ENCODE results near the gene ZSCAN25. TPM values are rescaled to one million over a fixed set of nuclear protein-coding genes. Genes with fewer than 3 reads are reported as not detected.

The ZSCAN25 gene
- total RNA-seq, 1 donor from 2014 or later: 8.7 TPM

DNA sequence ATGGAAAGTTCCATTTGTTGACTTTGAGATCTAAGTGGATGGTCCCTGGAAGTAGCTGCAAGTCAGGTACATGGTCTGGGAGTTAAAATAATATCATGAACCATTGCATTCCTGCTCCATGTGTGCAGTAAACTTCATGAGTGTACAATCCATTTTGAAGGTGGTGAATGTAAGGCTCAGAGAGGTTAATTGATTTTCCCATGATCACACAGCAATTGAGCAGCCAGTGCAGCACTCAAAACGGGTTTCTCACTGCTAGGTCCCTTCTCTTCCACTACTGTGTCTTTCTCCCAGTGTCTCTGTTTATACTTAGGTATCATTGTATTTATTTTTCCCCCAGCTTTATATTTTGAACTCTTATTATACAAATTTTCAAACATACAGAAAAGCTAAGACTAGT is 9.9 kb downstream of the ZSCAN25 start:
- Histone ChIP-seq H4K20me1 (ENCODE audit: low read depth) (peaks cover 24% of the 10 kb centered on the region), H3K4me1 (no peaks in the 10 kb centered on the region), H3K27ac (no peak overlapping the region), H3K9ac (no peak overlapping the region), H3K4me3 (no peak overlapping the region), H3K9me3 (ENCODE audit: low read depth) (no peaks in the 10 kb centered on the region), H2AFZ (replicated peaks) (no peak overlapping the region), H3F3A (ENCODE audit: low read depth) (peaks cover 7% of the 10 kb centered on the region), H3K4me2 (no peak overlapping the region), H3K36me3 (peaks cover 12% of the 10 kb centered on the region), H3K79me2 (ENCODE audit: low read depth) (peaks cover 3% of the 10 kb centered on the region), H3K27me3 (no peaks in the 10 kb centered on the region)
- H3K4me3 Mint-ChIP-seq: no peak overlapping the region
- H3K27me3 Mint-ChIP-seq (ENCODE audit: insufficient read depth, low read depth): peaks cover 6% of the 10 kb centered on the region
- TF ChIP-seq EZH2phosphoT487 (IDR thresholded peaks at IDR 0.05) (no peak), EZH2 (IDR thresholded peaks at IDR 0.05) (no peak)
- TF ChIP-seq, protein P1, sequence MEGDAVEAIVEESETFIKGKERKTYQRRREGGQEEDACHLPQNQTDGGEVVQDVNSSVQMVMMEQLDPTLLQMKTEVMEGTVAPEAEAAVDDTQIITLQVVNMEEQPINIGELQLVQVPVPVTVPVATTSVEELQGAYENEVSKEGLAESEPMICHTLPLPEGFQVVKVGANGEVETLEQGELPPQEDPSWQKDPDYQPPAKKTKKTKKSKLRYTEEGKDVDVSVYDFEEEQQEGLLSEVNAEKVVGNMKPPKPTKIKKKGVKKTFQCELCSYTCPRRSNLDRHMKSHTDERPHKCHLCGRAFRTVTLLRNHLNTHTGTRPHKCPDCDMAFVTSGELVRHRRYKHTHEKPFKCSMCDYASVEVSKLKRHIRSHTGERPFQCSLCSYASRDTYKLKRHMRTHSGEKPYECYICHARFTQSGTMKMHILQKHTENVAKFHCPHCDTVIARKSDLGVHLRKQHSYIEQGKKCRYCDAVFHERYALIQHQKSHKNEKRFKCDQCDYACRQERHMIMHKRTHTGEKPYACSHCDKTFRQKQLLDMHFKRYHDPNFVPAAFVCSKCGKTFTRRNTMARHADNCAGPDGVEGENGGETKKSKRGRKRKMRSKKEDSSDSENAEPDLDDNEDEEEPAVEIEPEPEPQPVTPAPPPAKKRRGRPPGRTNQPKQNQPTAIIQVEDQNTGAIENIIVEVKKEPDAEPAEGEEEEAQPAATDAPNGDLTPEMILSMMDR (IDR thresholded peaks at IDR 0.05): no peak
- H3K27ac Mint-ChIP-seq: no peak overlapping the region
- no peaks in the 10 kb centered on the region for H3K4me1 Mint-ChIP-seq
- H3K36me3 Mint-ChIP-seq: peaks cover 46% of the 10 kb centered on the region
- DNase-seq (ENCODE audit: low spot score): no peak
- H3K9me3 Mint-ChIP-seq: no peaks in the 10 kb centered on the region

DNA sequence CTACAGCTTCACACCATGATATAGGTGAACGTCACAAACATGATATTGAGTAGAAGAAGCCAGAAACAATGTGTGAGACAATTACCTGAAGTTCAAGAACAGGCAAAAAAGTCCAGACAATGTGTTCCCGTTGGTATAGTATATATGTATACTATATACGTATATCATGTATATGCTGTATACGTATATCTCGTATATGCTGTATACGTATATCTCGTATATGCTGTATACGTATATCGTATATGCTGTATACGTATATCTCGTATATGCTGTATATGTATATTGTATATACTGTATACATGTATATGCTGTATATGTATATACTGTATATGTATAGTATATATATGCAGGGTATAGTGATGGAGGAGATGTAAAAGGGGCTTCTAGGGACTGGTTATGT is 10.8 kb downstream of the ZSCAN25 start:
- no peak for DNase-seq (ENCODE audit: low spot score)
- no peak overlapping the region for H3K27ac ChIP-seq
- H3F3A ChIP-seq (ENCODE audit: low read depth): peaks cover 7% of the 10 kb centered on the region
- H3K27me3 ChIP-seq: no peaks in the 10 kb centered on the region
- no peak overlapping the region for H3K4me3 ChIP-seq
- H3K79me2 ChIP-seq (ENCODE audit: low read depth): peaks cover 3% of the 10 kb centered on the region
- Mint-ChIP-seq H3K4me1 (no peaks in the 10 kb centered on the region), H3K4me3 (no peak overlapping the region), H3K9me3 (no peaks in the 10 kb centered on the region), H3K27me3 (ENCODE audit: insufficient read depth, low read depth) (peaks cover 6% of the 10 kb centered on the region), H3K36me3 (peaks cover 45% of the 10 kb centered on the region), H3K27ac (no peak overlapping the region)
- H3K9me3 ChIP-seq (ENCODE audit: low read depth): no peaks in the 10 kb centered on the region
- TF ChIP-seq, protein P1 (IDR thresholded peaks at IDR 0.05): no peak
- TF ChIP-seq EZH2phosphoT487 (IDR thresholded peaks at IDR 0.05) (no peak), EZH2 (IDR thresholded peaks at IDR 0.05) (no peak)
- no peak overlapping the region for H3K4me2 ChIP-seq
- peaks cover 12% of the 10 kb centered on the region for H3K36me3 ChIP-seq
- H3K4me1 ChIP-seq: no peaks in the 10 kb centered on the region
- no peak overlapping the region for H3K9ac ChIP-seq
- H2AFZ ChIP-seq (replicated peaks): no peak overlapping the region
- peaks cover 24% of the 10 kb centered on the region for H4K20me1 ChIP-seq (ENCODE audit: low read depth)

DNA sequence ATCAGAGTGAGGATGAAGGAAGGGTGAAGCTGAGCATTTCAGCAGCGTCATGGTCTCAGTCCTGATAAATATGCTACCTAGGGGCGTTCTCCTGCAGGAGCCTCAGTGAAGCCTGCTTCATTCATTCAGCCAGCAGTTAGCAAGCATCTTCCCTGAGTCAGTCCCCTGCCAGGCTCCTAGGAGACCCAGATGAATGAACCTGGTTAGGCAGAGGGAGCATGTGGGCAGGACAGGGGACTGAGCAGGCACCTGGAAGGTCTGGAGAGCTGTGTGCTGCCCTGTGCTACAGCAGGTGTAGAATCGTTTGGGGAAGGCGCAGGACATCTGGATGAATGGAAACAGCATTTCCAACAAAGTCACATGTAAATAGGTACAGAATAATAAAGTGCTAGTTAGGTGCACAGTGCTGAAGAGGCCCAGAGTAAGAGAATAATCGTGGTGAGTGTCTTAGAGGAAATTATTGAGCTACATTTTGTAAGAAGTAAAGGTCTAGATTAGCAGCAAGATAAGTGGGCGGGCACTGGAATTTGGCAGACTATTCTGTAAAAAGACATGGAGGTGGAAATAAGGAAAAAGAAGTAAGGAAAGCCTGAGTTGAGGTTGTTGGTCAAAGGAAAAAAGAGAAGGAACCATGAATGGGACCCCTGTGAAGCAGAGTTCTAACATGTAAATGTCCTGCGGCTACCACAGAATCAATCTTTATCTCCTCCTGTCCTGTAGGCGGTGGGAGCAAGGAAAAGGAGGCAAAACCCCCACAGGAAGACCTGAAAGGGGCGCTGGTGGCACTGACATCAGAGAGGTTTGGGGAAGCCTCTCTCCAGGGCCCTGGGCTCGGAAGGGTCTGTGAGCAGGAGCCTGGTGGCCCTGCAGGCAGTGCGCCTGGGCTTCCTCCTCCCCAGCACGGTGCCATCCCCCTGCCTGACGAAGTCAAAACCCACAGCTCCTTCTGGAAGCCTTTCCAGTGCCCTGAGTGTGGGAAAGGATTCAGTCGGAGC is 12.0 kb downstream of the ZSCAN25 start:
- no peak overlapping the region for H3K4me3 Mint-ChIP-seq
- Histone ChIP-seq H3K4me1 (no peaks in the 10 kb centered on the region), H3F3A (ENCODE audit: low read depth) (peaks cover 7% of the 10 kb centered on the region), H2AFZ (replicated peaks) (no peak overlapping the region), H4K20me1 (ENCODE audit: low read depth) (peaks cover 24% of the 10 kb centered on the region), H3K79me2 (ENCODE audit: low read depth) (peaks cover 3% of the 10 kb centered on the region), H3K9ac (no peak overlapping the region), H3K36me3 (peaks cover 12% of the 10 kb centered on the region), H3K27me3 (no peaks in the 10 kb centered on the region), H3K27ac (peak overlapping the region; percentile 37), H3K9me3 (ENCODE audit: low read depth) (no peaks in the 10 kb centered on the region), H3K4me2 (no peak overlapping the region), H3K4me3 (no peak overlapping the region)
- H3K27ac Mint-ChIP-seq: no peak overlapping the region
- H3K36me3 Mint-ChIP-seq: peaks cover 40% of the 10 kb centered on the region
- no peak for TF ChIP-seq EZH2phosphoT487 (IDR thresholded peaks at IDR 0.05)
- TF ChIP-seq, protein P1 (IDR thresholded peaks at IDR 0.05): no peak
- TF ChIP-seq EZH2 (IDR thresholded peaks at IDR 0.05): no peak
- peaks cover 3% of the 10 kb centered on the region for H3K27me3 Mint-ChIP-seq (ENCODE audit: insufficient read depth, low read depth)
- no peak for DNase-seq (ENCODE audit: low spot score)
- no peaks in the 10 kb centered on the region for H3K9me3 Mint-ChIP-seq
- no peaks in the 10 kb centered on the region for H3K4me1 Mint-ChIP-seq
